Sciatic nerve (tissue), 2 donors: ENCODE measurements around the gene TNFSF15. TPM values are rescaled to one million over a fixed set of nuclear protein-coding genes. Genes with fewer than 3 reads are reported as not detected.
"Not testable (repeated sequence)": the region's sequence is repeated elsewhere in the genome, so short reads cannot be mapped to it uniquely, and the experiment has no call there.

ENCODE experiments used
- ATAC-seq: fragments of 200-7000 bp; cut with Tn5 transposase; one replicate; pipeline ENCODE4 v1.9.1; 2020; ENCODE audit warnings: mild to moderate bottlenecking, moderate library complexity
- DNase-seq: peaks from one replicate; pipeline ENCODE4 v3.0.0-alpha.2; 2020; ENCODE audit warnings: low spot score
- intact Hi-C: fragments of 100-400 bp; cut with DNase I; formaldehyde crosslinking; loops from one replicate; pipeline ENCODE4 v1.14.2; 2022
- total RNA-seq: library from RNA; stranded (reverse); fragmentation: NEBNext Ultra II Directional; extraction: Animal tissue kit (Norgen Biotek cat#: 25700); gene quantifications from one replicate; pipeline ENCODE4 v1.2.1, GENCODE V29; 2021
- donor health status: DM: no; HTN: no; CAD: no.
- donor health status: DM: no; HTN: no; CAD: no.

TNFSF15 gene
- total RNA-seq, 1 donor from 2014 or later, result 11.9 TPM

DNA sequence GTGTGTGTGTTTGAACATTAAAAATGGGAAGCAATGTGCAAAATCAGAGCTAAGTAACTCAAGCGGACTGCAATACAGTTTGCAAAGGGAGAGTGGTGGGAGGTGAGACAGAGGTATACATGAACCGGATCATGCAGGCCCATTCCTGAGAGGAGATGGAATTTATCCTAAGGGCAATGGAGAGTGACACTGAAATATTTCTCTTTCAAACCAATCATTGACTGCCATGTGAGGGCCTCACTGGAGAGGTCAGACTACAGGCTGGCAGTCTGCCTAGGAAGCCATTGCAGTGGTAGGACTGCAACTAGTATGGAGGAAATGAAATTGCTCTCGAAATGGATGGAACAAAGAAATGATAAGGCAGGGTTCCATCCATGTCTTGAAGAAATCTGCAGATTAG, 34.8 kb downstream of the TNFSF15 start:
- intact Hi-C loops, result no loop called here
- ATAC-seq, result no peak
- DNase-seq, result no peak

DNA sequence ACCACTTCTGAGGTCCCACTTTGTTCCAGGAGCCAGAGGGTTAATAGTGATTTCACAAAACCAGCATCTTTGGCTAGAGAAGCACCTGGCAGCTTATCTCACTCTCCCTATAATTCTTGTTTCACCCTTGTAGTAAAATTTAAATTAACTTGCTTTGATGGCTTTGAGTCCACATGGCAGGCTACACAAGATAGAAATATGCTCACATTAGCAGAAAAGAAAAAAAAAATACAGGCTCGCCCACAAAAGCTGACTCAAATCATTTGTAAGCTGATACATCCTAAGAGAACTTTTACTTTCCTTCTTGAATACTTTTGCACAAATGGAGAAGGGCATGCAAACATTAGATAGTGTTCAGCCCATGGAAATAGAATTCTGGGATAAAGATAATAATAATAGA, 36.2 kb downstream of the TNFSF15 start:
- ATAC-seq (no peak), DNase-seq (no peak)
- intact Hi-C loops, result no loop called here

DNA sequence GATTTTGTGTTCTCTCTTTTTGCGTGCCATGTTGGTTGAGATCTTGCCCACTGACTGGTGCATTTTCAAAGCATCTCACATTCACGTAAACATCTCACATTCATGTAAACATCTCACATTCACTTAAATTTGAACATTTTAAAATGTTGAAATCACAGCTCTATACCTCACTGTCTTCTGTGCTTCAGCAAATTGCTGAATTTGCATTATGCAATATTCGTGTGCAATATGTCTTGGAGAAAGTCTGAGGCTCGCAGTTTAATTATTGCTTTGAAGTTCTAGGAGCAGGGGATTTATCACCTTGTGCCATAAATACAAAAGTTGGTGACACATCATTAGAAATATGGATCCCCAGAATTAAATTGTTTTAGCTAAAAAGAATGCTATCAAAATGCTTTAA, 42.6 kb downstream of the TNFSF15 start:
- intact Hi-C loops, result no loop called here
- ATAC-seq, result no peak
- no peak for DNase-seq

DNA sequence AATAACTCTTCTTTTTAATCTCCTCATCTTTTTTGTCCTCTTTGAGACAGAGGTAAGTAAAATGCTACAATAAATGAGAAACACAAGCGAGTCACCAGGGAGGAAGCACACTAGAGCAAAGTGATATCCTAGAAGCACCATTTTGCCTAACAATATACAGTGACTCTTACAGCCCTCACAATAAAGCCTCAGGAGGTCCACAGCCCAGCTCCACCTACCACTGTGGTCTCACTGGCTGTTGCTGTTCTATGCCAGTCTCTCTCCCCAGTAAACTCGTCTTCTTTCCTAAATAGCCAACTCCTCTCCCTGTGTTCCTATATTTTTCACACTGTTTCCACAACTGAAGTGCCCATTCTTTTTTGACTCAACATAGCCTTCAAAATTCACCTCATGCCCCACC, 44.3 kb downstream of the TNFSF15 start:
- ATAC-seq (no peak), DNase-seq (no peak)
- intact Hi-C loops, result no loop called here

DNA sequence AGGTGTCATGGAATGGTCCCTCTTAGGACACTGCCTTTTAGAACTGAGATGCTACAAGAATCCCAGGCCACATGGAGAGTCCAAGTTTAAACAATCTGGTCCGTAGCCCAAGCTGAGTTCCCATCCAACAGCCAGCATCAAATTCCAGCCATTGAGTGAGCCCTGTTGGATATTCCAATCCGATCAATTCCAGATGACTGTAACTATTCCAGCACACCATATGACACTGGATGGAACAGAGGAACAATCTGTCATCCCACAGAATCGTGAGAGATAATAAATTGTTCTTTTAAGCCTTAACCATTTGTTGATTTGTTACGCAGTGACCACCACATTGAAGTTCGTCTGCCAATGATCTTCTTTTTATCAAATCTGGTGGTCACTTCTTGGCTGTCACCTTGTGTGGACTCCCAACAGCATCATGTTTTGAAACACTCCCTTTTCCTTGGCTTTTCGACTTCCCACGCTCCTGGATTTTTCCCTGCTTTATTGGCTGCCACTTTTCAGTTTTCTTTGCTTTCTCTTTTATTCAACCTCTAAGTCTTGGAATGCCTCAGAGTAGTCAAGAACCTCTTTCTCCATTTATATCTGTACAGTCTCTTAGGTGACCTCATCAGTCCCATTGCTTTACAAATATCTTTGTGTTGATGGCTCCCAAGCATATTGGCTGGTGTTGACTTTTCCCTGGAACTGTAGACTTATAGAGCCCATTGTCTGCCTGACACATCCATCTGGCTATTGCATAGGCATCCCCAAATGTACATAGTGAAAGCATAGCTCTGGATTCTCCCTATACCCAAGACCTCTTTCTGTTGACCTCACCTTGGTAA, 46.1 kb downstream of the TNFSF15 start:
- peak; percentile 89 for ATAC-seq
- intact Hi-C loops, result no loop called here
- no peak for DNase-seq

DNA sequence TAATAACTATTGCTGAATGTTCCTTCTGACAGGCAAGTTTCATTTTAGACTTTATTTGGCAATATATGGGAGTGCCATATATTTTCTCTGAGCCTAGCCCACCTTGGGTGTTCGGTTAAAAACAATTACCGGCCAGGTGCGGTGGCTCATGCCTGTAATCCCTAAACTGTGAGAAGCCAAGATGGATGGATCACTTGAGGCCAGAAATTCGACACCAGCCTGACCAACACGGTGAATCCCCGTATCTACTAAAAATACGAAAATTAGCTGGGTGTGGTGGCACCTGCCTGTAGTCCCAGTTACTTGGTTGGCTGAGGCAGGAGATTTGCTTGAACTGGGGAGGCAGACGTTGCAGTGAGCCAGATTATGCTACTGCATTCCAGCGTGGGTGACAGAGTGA, 47.9 kb downstream of the TNFSF15 start:
- DNase-seq (no peak), ATAC-seq (no peak)
- intact Hi-C loops, result no loop called here

DNA sequence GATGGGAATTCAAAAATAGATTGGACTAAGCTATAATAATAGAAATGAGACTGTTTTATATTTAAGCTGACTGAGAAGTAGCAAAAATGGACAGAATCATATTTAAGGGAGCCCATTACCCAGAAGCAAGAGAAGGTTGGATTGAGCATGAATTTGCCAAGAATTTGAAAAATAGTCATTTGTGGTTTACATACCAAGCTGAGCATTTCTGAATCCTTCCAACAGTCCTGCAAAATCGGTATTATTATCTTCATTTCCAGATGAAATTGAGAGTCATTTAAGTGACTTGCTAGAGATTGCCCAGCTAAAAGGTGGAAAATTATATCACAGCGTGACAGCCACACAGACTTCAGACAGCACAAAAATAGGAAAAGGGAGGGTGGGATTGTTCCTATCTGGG, 48.4 kb downstream of the TNFSF15 start:
- intact Hi-C loops, result no loop called here
- ATAC-seq (no peak), DNase-seq (no peak)

DNA sequence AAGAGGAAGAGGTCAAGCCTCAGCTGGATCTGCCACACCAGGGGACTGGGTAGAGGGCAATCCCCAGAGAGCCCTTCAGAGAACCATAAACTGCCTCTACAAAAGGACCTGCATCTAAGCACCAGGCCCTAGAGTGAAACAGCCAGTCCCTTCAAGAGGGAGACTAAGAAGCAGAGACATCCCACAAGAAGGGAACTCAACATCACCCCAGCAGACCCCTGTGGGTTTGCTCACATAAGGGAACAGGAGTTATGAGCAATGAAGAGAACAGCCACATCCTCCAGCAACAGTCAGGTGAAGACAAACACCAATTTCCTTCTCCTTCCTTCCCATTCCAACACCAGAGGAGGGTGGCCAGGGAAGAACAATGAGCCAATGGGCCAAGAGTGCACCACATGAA, 48.9 kb downstream of the TNFSF15 start:
- intact Hi-C loops, result no loop called here
- DNase-seq (no peak), ATAC-seq (no peak)

DNA sequence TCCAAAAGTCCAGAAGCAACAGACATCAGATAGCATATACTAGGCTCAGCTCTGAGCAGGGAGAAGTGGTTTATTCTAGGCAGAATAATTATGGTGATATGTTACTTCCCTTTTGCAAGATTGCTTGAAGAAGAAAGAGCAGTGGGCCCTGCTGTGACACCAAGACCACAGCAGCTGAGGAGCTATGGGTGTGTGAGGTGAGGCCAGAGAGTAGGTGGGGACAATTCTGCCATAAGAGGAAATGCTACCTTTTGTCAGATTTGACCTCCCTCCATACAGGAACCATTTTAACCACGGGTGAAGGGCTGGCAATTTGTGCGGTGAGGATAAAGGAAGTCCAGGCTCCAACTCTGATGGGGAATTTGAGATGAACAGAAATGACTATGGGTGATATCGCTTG, 51.3 kb downstream of the TNFSF15 start:
- DNase-seq, result no peak
- ATAC-seq, result no peak
- intact Hi-C loops, result no loop called here

DNA sequence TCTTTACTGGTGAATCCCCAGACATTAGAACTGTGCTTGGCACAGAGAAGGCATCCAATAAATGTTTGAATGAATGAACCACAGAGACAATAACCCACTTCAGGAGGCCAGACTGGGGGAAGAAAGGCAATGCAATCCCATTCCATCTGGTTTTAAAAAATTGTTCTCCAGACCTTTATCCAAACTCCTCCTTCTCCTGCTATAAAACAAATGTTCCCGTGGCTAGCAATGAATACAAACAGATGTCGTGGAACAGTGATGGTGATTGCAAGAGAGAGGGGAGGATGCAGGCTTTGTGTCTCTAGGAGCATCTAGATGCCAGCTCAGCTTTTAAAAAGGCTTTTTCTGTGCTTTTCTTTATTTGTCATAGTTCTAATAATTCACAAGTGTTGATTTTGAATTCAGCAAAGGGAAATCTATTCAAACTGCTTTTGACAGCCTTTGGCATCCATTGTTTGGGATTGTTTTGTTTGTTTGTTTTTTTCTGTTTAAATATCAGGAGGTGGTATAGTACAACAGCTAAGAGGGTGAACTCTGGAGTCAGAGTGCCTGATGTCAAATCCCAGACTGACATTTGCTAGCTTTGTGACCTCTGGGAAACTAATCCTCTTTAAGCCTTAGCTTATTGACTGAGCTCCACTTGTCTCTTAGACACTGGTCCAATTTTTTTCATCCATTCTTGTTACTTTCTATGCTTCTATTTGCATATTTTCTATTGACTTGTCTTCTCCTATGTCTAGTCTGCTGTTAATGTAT, 59.1 kb downstream of the TNFSF15 start:
- intact Hi-C loops, result loop anchor here (10.0 kb wide), 1 partner anchor 778 kb away; no protein-coding TSS in a partner anchor
- no peak for DNase-seq
- ATAC-seq, result peak; percentile 94

DNA sequence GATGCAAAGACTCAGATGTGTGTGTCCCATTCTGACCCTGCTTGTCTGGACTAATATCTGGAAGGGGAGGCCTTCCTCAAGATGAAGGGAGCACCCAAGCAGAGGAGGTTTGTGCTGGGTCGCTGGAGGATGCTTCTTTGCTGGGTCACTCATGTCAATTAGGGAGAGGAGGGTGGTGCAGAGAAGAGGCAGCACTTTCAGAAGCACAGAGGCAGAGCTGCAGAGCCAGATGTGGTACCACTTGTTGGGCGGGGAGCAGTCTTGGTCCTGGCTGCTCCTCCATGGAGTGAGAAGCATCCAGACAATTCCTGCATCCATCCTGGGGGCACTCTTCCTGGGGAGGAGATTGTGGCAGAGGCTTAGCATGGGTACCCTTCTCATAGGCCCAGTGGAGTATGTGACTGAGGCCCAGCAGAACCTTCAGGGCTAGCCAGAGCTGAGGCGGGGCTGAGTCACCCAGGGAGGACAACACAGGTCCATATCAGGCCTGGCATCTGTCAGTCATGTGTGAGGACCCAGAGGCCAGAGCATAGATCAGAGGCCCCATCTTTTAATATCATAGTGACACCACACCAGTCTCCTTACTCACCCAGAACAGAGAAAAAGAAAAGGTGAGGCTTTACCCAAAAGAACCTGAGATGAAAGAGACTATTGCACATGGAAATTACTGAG, 59.8 kb downstream of the TNFSF15 start:
- no peak for DNase-seq
- ATAC-seq, result peak; percentile 48
- intact Hi-C loops, result loop anchor here (10.0 kb wide), 1 partner anchor 779 kb away; no protein-coding TSS in a partner anchor

DNA sequence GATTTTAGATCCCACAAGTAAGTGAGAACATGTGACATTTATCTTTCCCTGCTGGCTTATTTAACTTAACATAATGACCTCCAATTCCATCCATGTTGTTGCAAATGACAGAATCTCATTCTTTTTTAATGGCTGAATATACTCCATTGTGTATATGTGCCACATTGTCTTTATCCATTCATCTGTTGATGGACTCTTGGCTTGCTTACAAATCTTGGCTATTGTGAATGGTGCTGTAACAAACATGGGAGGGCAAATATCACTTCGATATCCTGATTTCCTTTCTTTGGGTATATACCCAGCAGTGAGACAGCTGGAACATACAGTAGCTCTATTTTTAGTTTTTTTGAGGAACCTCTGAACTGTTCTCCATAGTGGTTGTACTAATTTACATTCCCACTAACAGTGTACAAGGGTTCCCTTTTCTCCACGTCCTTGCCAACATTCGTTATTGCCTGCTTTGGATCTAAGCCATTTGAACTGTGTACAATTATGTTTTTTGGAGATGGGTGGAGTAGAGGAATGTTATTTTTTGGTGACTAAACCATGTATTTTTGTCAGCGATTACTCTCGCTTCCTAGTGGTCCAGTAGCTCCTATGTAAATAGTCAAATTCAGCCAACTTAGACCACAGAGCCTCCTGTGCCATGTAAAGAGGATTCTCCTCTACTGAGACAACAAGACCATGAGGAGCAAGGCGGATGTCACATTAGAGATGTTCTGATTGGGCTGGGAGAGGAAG, 60.6 kb downstream of the TNFSF15 start:
- peak; percentile 35 for ATAC-seq
- DNase-seq, result no peak
- intact Hi-C loops, result loop anchor here (10.0 kb wide), 1 partner anchor 780 kb away; no protein-coding TSS in a partner anchor

DNA sequence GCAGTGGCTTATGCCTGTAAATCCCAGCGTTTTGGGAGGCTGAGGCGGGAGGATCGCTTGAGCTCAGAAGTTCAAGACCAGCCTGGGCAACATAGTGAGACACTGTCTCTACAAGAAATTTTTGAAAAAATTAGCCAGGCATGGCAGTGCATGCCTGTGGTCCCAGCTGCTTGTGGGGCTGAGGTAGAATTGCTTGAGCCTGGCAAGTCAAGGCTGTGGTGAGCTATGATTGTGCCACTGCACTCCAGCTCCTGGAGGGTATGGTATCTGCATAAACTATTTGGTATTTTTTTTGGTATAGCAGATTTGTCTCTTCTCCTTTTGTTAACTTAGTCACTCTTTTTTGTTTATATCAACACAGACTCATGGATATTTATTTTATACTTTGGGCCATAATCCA, 62.4 kb downstream of the TNFSF15 start:
- no peak for ATAC-seq
- intact Hi-C loops, result loop anchor here (10.0 kb wide), 1 partner anchor 781 kb away; no protein-coding TSS in a partner anchor
- no peak for DNase-seq

DNA sequence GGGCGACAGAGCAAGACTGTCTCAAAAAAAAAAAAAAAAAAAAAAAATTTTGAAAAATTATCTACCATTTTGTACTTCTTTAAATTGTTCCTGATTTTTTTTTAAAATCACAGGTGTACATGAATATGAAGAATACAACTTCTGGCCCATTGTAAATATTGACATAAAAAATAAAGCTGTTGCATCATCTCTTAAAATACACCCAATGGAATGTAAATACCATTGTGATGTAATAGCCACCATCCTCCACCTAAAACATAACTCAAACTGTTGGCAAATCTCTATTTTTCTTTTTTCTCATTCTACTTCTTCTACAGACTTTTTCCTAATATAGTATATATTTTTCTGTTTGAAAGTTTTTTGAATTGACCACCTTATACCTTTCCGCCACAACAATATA, 62.9 kb downstream of the TNFSF15 start:
- intact Hi-C loops, result loop anchor here (10.0 kb wide), 1 partner anchor 782 kb away; no protein-coding TSS in a partner anchor
- DNase-seq, result no peak
- ATAC-seq, result no peak

DNA sequence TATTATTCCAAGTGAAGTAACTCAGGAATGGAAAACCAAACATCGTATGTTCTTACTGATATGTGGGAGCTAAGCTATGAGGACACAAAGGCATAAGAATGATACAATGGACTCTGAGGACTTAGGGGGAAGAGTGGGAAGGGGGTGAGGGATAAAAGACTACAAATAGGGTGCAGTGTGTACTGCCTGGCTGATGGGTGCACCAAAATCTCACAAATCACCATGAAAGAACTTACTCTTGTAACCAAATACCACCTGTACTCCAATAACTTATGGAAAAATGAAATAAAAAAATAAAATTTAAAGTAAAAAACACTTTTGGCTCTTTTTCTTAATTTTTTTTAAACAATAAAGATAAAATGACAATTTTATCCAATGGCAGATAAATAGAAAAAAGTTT, 64.3 kb downstream of the TNFSF15 start:
- DNase-seq, ATAC-seq: not testable (repeated sequence)
- intact Hi-C loops, result loop anchor here (10.0 kb wide), 1 partner anchor 783 kb away; no protein-coding TSS in a partner anchor

DNA sequence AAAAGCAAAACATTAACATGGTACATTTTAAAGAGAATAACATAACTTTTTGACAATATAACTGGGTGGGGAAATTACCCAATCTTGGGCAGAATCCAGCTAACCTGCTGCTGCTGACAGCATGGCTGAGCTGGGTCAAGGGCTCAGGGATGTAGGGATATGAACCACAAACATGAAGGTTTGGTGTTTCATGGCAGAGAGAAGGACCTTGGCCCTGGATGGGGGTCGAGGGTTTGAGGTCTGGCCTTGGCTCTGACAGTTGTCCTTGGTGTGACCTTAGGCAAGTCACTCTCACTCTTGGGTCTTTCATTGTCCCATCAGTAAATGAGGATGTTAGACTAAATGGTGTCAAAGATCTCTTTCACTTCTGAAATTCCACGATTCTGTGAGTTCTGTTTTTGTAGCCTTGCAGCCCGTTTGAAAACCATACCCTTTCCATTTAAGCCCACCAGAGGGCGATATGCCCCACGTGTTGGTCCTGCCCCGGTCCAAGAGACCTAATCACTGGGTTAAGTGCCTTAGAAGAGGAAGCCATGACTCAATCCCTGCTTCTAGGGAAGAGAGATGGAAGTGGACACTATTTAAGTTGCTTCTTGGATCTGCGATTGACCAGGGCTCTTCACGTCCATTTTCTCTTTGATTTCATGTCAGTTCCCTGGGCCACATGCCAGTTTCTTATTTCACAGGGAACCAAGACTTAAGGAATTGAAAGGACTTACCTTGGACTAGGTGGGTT, 67.1 kb downstream of the TNFSF15 start:
- peak; percentile 77 for DNase-seq

DNA sequence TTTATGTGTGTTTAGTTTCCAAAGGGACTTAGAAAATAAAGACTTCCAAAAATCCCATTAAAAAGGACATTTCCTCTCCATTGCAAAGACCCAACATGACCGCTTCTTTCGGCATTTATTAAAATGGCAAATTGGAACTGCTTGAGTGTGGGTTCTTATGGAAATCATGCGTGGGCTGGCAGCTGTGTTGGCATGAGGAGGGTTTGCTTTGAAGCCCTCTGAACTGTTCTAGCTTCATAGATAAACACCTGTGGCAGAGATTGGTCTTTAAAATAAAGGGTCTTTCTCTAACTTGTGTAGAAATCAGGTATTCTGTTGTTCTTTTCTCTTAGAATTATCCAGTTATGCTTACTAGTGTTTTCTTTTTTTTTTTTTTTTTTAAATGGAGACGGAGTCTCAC, 68.0 kb downstream of the TNFSF15 start:
- intact Hi-C loops, result no loop called here
- DNase-seq (no peak), ATAC-seq (no peak)

More for the DNA sequence above, 67.1 kb downstream of the TNFSF15 start:
- intact Hi-C loops, result no loop called here
- peak; percentile 96 for ATAC-seq

DNA sequence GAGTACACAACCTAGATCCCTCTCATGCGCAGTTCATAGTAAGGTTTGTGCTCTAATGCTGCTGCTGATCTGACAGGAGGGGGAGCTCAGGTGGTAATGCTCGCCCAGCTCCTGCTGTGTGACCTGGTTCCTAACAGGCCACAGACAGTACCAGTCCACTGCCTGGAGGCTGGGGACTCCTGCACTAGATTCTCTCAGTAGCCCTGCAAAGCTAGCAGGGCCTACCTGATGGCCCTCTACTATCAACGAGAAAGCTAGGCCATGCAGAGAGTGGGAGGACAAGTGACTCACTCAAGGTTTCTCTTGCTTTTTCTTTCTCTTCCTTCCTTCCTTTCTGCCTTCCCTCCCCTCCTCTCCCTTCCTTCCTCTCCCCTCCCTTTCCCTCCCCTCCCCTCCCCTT, 68.7 kb downstream of the TNFSF15 start:
- intact Hi-C loops, result no loop called here
- DNase-seq (no peak), ATAC-seq (no peak)
